Hematopoietic multipotent progenitor cell treated with erythropoietin and hydrocortisone succinate and interleukin-3 and kit ligand, for 4 days (in vitro differentiated cells): ENCODE measurements around the gene CSNK1D.

ENCODE experiments used
- DNase-seq: peaks from one replicate; pipeline ENCODE4 v3.0.0-alpha.2; 2015

The CSNK1D gene

DNA sequence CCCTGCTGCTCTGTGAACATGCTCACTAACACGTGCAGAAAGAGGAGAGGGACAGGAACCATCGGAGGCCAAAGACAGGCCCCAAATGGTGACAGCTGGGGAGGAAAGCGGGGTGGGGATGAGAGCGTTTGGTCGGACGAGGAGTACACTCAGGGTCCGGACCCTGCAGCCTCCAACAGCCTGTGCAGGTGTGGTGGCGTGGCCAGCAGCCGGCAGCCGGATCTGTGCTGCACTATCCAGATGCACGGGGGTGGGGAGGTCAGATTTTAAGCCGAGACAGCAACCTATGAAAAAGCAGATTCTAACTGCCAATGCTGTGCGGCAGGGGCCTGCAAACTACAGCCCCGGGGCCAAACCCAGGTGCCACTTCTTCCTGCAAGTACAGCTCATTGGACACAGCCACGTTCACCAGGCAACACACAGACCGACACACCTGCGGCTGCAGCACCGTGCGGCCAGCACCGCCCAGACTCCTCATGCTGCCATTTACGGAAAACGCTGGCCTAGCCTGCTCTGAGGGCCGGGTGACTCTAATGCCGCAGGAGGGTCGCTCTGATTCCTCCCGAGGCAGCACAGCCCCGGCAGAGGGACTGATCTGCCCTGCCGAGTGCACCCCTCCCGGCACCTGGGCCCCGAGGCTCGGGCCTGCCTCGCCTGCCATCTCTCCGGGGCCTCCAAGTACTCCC is 23.5 kb downstream of the CSNK1D start:
- DNase-seq = no peak

DNA sequence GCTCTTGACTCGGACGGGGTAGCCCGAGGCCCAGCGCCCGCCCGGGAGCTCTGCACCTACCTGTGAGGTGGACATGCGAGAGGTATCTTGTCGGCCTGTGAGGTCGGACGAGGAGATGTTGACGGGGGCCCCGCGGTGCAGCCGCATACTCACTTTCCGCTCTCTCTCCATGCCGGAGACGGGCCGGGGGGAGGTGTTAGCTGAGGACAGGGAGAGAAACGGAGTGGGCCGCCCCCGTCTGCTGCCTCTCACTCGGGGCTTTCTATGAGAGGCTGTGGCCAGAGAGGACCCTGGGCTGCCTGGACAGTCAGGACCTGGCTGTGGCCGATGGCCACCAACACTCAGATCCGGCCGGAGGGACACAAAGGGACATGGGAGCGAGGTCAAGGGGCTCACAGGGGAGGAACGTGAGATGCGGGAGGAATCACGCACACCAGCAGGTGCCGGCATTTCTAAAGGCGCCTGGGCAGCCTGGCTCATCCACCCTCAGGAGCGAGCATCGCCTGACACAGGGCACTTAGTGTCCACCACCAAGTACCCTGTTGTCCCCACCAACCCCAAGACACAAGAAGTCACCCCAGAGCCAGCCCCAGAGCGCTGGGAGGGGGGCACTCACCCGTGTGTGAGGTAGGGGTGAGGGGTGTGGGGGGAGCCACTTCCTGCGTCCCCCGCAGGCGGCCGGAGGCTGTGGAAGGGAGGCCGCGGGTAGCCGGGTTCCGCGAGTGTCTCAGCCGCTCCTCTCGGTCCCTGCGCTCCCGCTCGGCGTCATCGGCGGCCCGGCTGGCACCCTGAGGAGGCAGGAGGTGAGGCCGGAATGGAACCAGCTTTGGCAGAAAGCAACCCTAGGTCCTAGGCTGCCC is 24.5 kb downstream of the CSNK1D start:
- DNase-seq = no peak

DNA sequence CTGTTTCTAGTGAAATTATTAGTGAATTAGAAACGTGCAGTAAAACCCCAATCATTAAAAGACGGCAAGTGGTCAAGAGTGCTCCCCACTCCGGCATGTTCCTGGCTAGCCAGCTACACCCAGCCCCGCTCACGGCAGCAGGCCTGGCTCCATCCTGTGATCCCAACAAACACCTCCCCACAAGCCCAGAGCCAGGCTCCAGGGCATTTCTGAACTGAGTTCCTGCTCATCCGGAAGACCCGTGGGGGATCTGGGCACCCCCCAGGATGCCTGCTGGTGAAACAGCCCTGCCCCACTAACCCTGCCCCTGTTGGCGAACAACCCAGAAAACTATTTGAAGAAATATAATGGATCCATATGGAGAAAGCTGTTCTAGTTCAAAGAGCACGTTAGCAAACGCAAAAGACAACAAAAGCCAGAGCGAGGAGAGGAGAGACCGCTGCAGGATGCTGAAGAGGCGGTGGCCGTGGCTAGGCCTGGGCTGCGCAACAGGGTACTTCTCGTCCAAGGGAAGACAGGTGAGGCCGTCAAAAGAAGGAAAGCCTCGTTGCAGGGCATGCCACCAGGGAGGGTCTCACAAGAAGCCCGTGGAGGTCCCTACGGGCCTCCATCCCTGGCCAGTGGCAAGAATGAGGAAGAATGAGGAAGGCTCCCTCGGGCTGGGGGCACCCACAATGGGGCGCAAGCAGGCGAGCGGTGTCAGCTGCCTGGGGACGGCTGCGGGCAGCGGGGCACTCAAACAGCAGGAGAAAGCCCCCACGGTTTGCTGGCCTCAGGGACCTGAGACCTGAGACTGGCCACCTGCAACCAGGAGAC is 25.4 kb downstream of the CSNK1D start:
- DNase-seq = no peak

DNA sequence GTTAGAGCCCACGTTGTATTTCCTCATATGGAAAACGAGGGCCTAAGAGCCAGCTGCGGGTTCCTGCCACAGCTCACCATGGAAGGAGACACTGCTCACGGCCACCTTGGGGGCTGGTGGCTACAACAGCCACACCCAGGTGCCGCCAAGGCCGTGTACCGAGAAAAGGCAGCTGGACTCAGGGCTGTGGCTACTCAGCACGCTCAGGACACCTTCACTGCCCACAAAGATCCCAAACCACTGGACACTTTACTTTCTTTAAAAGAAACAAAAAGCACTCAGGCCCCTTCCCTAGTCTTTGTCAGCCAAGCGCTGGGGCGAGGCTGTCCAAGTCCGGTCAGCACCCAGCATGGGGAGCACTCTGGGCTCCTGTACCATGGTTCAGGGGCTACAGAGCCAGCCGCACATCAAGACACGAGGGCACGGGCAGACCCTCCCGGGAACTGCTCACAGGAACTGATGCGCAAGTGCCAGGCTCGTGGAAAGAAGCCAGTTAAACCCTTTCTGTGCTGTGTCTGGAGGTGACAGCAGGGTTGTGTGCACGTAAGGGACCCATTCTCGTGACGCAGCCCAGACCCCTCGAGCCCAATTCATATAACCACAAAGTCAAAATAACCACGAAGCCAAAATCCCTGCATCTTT is 26.2 kb downstream of the CSNK1D start:
- DNase-seq = no peak

DNA sequence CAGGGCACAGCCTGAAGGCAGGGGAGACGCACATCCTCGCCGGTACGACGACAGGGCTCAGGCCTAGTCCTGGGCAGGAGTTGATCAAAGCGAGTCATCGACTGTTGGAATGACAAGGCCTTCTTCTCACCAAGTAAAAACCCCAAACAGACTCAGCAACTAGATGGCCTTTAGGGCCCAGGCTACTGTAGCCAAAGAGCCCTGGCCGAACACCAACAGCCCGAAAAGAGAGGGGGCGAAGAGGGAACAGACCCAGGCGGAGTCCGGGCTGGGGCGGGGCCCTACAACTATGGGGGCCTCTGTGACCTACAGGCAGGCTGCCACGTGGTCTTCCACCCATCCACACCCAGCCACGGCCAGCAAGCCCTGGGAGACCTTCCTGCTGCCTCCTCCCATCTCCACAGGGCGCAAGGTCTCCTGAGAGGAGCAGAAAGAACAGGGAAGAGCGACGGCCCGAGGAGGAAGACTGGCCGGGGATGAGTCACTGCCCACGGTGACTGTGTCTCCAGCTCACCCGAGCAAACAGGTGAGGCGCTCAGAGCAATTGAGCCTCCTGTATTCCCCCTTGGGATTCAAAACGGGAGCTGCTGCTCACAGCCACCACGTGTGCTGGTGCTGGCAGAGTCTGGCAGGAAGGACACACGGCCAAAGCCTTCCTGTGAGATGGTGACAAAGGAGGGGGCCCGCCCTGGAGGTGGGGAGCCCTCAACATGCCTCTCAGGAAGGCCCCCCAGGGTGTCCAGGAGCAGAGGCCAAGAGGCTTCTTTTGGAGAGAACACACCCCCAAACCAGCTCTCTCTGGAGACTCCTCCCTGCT is 26.9 kb downstream of the CSNK1D start:
- DNase-seq = no peak

DNA sequence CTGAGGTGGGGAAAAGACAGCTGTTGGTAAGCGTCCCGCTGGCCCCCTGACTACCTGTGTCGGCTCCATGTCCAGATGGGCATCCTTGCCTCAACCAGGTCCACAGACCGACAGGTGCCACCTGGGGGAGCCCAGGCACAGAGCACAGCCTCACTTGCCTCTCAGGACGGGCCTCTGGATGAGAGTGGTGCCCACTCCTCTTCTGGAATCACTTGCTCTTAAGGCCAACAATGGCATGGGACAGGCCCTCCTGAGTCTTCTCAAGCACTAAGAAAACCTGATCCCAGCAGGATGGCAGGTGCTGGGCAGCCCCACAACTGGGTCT is 27.5 kb downstream of the CSNK1D start:
- DNase-seq = no peak

DNA sequence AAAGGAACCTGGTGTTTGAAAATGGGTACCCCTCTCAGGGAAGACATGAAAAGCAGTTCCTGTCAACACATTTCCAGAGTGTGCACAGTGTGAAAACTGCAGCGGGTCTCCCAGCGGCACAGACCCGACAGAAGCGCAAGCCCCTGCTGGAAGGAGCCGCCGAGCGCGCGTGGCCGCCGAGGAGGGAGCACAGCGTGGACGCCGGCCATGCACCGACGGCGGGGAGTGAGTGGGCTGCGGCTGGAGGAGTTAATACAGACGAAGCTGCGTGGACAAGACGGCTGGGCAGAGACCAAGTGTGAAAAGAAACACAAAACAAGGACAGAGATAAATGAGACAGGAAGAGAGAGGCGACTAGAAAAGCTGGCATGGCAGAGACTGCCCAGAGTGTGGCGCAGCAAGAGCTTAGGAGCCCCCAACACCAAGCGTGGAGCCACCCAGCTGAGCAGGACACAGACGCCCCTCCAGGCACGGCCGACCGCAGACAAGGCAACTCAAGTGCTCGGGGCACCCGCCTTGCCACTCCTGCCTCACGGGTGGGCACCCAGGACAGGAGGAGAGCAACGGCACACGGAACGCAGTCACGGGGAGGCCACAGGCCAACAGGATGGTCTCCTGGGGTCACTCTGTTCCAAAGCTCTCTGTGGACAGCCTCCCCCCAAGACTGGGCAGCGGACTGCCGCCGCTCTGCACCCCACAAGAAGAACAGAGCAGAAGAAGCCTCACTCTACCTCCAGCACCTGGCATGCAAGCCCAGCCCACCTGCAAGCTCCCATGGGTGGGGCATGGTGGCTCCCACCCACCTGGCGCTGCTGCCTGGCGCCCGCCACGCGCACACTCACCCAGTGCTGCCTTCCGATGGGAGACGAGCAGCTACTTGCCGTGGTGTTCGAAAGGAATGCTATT is 28.1 kb downstream of the CSNK1D start:
- DNase-seq = no peak

DNA sequence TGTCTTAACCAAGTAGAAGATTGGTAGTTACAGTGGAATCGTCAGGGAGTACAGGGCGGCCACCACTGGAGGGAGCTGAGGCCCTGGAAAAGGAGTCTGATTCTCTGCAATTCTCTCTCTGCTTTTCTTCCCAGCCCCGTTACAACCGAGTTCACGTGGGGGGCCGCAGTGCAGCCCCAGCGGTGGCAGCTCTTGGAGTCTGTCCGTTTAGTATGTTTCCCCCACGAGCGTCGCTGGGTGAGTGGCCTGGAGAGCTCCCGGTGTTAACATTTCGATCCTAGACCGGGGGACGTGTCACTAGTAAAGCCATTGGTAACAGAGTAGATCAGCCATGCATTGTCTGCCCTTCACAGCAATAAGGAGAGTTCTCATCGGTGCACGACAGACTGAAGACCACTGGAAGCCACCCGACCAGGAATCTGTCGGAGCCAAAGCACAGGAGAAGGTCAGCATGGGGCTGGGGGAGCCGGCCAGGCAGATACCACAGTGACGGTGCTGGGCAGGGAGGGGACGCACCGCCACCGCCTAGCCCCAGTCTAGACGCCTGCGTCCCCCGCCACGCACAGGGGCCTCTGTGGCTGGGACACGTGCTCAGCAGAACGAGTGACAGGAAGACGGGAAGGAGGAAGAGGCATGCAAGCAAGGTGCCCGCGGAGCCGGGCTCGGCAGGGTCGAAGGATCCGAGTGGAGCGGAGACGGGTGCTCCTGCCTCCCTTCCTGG is 28.9 kb downstream of the CSNK1D start:
- peak; percentile 66 for DNase-seq

DNA sequence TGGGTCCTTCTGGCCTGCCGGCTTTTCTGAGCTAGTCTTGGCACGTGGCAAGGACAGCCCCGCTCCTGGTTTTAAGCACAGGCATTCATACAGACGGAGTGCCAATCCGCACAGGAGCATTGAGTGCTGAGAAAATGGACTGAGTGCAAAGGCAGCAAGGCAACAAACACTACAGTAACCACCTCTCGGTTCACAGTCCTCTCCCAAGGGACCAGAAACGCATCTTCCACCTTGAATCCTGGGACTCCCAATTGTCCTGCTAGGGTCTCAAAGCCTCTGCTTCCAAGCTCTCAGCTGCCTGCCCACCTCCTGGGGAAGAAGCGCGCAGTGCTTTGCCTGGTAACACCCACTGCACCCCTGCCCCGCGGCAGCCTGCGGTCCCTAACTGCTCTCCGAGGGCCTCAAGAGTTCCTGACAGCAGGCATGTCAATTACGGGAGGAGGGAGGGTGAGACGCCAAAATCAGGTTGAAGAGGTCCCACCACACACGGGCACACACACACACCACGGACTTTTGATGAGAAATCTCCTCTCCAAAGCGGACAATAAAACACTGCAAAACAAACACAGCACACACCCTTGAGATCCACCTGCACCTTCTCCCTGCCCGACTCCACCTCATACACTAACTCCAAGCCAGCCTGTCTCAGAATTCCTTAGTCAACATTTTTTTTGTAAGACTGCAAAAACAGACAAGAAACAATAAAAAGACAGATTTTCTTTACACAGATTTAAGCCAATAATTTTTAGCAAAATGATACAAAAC is 29.7 kb downstream of the CSNK1D start:
- no peak for DNase-seq

DNA sequence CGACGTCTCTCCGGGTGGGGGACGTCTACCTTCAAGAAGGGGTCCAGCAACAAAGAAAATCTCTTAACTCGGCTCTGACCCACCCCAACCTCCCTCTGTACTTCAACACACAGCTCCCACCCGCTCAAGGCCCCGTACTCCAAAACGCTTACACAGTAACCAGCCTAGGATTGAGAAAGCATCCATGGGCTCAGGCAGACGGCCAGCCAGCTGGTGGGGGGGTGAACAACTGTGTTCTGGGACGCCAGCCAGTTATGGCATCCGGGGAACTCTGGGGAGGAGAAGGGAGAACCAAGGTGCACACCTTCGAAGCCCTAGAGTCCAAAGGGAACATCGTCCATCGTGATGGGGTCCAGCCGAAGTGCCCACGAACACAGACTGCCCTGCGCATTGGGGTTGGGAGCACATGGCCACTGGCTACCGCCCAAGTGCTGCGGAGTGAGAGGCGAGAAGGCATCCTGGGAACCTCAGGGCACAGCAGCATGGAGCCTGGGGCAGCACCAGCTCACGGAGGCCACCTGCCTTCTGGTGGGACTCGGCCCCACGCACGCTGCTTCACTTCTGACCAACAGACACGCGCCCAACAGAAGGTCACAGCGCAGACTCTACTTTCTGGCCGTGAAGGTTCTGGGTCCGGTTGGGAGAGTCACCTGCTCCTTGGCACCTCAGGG is 30.4 kb downstream of the CSNK1D start:
- DNase-seq = no peak

DNA sequence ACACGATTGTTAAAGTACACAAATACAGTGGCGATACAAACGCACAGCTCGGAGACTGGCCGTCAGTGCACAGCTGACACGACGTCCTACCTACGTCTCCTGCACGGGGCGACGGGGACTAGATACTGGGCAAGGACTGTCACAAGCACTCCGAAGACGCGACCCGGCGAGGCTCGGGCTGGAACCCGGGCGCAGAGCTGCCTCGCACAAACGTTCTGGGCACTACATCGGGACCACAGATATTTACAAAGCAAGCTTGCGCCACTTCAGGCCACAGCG is 30.9 kb downstream of the CSNK1D start:
- no peak for DNase-seq

DNA sequence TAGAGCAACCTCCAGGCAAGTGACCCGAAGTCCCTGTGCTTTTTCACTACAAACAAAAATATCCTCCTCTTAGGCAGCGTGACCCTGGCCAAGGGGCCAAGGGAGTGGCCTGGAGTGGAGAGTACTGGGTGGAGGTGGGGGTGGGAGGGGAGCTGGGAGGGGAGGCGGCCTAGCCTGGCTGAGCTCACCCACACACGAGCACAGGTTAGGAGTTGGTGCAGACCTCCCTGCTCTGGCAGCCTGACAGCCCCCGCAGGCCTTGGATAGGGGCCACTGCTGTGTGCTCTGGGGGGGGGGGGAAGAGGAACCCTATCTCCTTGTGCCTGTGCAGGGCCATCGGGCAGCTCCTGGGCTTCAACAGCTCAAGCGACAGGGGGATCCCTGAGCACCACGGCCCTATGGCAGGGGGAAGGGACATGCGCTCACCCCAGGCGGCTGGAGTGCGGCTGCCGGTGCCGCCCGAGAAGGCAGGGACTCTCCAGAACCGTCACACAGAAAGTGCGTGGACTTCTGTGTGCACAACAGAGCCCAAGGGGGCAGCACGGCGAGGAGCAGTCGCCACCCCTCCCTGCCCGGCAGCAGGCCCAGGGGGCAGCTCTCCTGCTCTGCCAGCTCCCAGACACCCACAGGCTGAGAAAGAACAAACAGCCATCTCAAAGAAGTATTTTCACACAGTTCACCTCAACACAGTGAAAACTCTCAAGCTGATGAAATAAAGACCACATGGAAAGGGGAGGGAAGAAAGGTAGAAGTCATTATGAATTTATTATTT is 31.4 kb downstream of the CSNK1D start:
- peak; percentile 82 for DNase-seq

DNA sequence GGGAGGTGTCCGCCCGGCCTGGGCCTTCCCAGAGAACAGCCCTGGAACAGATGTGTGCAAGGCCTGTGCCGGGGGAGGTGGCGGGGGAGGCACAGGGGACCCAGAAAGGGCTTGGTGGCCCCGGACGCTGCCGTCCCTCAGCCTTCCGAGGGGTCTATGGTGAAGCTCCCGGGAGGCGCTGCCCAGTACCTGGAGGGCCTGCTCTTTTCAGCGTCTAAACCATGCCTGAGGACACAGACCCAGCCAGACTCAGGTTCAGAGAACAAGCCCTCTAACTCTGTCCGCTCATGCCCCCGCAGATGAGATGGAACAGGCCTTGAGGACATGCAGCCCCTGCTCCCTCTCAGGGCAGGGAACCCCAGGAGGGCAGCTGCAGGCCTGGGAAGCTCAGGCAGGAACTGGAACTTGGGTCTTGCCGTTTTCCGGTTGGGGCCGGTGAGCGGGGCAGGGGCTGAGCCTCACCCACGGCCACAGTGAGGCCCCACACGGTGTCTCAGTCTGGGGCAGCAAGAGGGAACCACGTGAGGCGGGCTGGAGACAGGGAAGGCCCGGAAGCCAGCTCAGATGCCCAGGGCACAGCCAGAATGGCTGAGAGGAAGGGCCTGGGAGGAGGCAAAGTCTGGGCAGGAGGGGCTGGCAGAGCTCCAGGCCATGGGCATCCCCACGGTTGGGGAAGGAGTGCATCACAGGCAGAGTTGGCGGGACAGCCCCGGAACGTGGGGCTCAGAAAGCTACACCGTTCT is 32.1 kb downstream of the CSNK1D start:
- DNase-seq = peak; percentile 89

DNA sequence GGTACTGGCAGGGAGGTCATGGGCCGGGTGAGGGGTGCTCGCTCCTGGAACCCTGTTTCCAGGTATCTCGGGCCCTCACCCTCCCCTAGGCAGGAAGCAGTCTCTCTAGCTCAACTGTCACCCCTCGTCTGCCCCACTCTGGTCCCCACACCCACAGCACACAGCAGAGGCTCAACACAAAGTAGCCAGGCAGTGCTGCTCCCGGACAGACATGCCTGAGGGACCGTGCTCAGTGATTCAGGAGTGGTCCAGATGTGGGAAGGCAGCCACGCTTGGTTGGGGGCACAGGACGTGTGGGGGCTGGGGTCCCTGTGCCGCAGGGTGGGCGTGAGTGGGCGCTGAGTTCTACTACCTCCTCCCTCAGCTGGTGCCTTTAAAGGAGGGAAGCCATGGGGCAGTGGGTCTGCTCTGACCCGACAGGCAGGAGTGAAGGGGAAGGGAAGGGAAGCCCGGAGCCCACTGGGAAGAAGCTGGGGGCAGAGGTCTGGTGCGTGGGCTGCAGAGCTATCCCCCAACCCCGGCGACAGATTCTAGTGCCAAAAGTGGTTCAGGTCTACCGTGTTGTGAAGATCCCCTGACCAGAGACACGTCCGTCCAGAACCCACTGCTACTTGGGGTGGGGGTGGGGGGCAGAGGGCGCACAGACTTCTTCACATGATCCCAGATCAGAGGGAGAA is 32.9 kb downstream of the CSNK1D start:
- DNase-seq = no peak

DNA sequence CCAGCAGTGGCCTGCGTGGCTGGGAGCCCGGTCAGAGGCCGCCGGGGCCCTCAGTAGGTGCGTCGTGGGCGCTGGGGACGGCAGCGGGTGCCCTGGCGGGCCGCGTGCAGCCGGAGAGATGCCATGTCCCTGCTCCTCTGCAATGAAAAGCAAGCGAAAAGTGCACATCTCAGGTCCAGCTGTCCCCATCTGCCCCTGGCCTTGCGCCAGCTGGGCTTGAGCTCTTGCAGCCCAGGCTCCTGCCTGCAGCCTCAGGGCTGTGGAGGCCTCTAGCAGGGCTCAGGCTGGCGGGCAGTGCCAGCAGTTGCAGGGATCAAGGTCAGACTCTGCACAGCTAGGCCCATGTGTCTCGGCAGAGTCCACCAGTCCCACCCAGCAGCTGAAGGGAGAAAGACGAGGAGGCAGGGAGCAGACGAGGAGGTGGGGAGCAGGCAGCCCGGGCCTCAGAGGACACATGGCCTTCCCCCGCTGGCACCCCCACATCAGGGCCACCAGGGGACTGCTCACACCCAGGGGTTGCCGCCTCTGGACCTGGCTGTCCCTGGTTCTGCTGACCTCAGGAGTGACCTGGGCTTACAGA is 33.5 kb downstream of the CSNK1D start:
- DNase-seq = no peak

DNA sequence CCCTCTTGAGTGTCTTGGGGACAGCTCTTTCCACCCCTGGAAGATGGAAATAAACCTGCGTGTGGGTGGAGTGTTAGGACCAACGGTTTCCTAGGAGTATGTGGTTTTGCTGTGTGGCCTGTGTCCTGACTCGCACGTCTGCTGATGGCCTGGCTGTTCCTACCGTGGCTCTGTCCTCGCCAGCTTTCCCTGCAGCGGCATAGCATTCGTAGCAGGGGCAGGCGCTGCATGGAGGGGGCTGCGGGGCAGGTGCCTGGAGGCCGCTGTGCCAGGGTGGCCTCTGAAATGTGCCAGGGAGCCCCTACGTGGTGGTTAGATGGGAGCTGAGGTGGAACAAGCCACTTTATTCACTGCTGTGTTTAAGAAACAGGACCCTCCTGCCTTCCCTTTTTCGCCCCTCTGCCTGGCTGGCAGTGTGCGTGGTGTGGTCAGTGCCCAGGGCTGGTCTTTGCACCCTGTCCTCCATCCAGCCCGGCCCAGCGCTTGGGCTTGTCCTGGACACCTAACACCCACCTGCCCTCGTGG is 34.0 kb downstream of the CSNK1D start:
- DNase-seq = no peak
